ENCODE data around the gene ITSN2.

The ITSN2 gene

DNA sequence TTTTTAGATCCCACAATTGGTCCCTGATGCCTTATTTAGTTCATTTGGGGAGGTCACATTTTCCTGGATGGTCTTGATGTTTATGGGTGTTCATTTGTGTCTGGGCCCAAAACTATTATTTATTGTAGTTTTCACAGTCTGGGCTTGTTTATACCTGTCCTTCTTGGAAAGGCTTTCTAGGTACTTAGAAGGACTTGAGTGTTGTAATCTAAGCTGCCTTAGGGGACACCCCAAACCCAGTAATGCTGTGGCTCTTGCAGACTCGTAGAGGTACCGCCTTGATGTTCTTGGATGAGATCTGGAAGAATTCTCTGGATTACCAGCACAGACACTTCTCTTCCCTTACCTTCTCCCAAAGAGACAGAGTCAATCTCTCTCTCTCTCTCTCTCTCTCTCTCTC, 25.0 kb upstream of the ITSN2 start:
- H3K4me3 ChIP-seq (ENCODE audit: low read depth, low read length) = no peak overlapping the region
- TF ChIP-seq, protein P1, sequence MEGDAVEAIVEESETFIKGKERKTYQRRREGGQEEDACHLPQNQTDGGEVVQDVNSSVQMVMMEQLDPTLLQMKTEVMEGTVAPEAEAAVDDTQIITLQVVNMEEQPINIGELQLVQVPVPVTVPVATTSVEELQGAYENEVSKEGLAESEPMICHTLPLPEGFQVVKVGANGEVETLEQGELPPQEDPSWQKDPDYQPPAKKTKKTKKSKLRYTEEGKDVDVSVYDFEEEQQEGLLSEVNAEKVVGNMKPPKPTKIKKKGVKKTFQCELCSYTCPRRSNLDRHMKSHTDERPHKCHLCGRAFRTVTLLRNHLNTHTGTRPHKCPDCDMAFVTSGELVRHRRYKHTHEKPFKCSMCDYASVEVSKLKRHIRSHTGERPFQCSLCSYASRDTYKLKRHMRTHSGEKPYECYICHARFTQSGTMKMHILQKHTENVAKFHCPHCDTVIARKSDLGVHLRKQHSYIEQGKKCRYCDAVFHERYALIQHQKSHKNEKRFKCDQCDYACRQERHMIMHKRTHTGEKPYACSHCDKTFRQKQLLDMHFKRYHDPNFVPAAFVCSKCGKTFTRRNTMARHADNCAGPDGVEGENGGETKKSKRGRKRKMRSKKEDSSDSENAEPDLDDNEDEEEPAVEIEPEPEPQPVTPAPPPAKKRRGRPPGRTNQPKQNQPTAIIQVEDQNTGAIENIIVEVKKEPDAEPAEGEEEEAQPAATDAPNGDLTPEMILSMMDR (IDR thresholded peaks at IDR 0.05; ENCODE audit: low read depth, low read length) = no peak
- no peak for DNase-seq
- H3K9me3 ChIP-seq (ENCODE audit: severe bottlenecking) = no peaks in the 10 kb centered on the region
- no peaks in the 10 kb centered on the region for H3K27me3 ChIP-seq (ENCODE audit: insufficient read depth, low read depth, severe bottlenecking)
- no peaks in the 10 kb centered on the region for H3K36me3 ChIP-seq
- no peak overlapping the region for H3K27ac ChIP-seq

DNA sequence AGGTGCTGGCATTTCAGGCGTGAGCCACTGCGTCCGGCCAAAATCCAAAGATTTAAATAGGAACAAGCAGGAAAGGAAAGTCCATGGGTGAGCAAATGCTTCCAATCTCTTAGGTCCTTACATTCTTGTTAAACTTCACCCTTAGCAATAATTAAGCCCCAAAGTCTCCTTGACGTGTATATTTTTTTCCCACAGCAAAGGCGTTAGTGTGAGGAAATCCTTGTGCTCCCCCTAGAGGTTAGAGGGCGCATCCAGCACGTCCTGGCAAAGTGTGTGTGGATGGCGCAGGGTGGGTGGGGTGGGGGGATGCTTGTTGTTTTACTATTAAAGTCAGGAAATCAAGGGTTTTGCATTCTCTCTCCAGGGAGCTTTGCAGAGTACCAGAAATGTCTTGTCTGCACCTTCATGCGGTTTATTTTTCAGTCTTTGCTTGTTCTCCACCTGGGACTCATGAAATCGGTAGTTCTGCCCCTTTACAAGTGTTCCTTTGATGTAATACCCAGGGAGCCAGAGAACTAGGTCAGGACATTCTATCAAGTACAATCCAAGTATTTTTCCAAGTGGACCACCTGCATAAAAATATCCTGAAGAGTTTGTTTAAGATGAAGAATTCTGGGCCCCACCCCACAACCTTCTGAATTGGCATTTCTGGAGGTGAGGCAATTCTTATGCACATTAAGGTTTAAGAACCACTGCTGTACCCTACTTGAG, 22.2 kb upstream of the ITSN2 start:
- Histone ChIP-seq H3K4me3 (ENCODE audit: low read depth, low read length) (no peak overlapping the region), H3K27me3 (ENCODE audit: insufficient read depth, low read depth, severe bottlenecking) (no peaks in the 10 kb centered on the region), H3K36me3 (no peaks in the 10 kb centered on the region), H3K27ac (no peak overlapping the region), H3K9me3 (ENCODE audit: severe bottlenecking) (no peaks in the 10 kb centered on the region)
- DNase-seq = peak; percentile 77
- TF ChIP-seq, protein P1 (IDR thresholded peaks at IDR 0.05; ENCODE audit: low read depth, low read length) = peak; percentile 82

DNA sequence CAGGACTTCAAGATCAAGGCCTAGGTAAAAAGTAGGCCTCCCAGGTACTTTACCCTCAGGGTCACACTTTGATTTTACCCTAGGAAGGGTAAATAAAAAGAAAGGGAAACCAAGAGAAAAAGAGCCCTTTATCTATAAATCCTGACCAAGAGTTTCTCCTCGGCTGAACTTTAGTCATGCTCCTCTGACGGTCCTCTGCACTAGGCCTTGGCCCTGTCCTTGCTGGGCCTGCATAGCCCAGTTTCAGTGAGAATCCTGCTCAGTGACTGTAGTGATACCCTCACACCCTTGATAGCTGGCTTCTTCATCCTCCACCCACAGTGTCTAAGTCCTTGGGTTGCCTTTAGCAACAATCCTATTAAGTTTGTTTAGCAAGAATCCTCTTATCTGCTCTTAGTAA, 20.5 kb upstream of the ITSN2 start:
- DNase-seq = peak; percentile 80
- Histone ChIP-seq H3K27me3 (ENCODE audit: insufficient read depth, low read depth, severe bottlenecking) (no peaks in the 10 kb centered on the region), H3K36me3 (no peaks in the 10 kb centered on the region), H3K9me3 (ENCODE audit: severe bottlenecking) (no peaks in the 10 kb centered on the region), H3K4me3 (ENCODE audit: low read depth, low read length) (no peak overlapping the region), H3K27ac (peak overlapping the region; percentile 77)
- TF ChIP-seq, protein P1 (IDR thresholded peaks at IDR 0.05; ENCODE audit: low read depth, low read length) = no peak

DNA sequence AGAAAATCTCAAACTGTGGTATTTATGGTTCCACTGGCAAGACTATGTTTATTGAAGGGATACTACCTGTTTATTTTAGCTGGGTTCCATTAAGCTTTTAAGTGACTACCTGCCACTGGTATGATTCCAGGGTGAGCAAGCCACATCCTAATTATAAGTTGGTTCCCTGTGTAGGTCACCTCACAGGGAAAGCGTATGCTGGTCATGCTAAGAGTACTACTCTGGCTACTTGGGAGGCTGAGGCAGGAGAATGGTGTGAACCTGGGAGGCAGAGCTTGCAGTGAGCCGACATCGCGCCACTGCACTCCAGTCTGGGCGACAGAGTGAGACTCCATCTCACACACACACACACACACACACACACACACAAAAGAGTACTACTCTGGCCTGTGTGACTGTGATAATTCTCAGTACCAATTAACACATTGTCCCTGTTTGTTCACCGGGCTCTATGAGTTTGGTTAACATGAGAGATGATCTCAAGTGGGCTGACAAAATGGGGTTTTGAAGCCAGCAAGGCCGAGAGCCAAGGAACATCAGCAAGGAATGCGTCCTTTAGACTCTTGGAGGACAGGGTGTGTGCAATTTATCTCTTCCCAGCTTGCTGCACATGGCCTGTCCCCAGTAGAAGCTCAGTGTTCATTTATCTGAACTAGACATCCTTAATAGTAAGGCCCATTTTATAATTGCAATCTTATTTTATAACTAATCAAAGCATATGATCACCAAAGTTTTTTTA, 15.2 kb upstream of the ITSN2 start:
- TF ChIP-seq, protein P1 (IDR thresholded peaks at IDR 0.05; ENCODE audit: low read depth, low read length) = no peak
- H3K9me3 ChIP-seq (ENCODE audit: severe bottlenecking) = no peaks in the 10 kb centered on the region
- H3K27ac ChIP-seq = no peak overlapping the region
- H3K36me3 ChIP-seq = no peaks in the 10 kb centered on the region
- H3K27me3 ChIP-seq (ENCODE audit: insufficient read depth, low read depth, severe bottlenecking) = no peaks in the 10 kb centered on the region
- H3K4me3 ChIP-seq (ENCODE audit: low read depth, low read length) = no peak overlapping the region
- DNase-seq = no peak

DNA sequence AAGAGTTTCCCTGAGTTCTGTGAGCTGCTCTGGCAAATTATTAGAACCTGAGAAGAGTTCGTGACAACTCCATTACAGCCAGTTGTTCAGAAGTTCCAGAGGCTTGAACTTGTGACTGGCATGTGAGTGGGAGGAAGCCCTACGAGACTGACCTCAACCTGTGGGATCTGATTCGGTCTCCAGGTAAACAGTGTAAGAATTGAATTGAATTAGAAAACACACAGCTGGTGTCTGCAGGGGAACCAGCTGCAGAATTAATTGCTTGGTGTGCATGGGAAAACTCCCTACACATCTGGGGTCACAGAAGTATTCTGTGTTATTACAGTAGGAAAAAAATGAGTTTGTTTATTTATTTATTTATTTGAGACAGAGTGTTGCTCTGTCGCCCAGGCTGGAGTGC, 14.0 kb upstream of the ITSN2 start:
- no peak overlapping the region for H3K27ac ChIP-seq
- no peaks in the 10 kb centered on the region for H3K27me3 ChIP-seq (ENCODE audit: insufficient read depth, low read depth, severe bottlenecking)
- H3K9me3 ChIP-seq (ENCODE audit: severe bottlenecking) = no peaks in the 10 kb centered on the region
- TF ChIP-seq, protein P1 (IDR thresholded peaks at IDR 0.05; ENCODE audit: low read depth, low read length) = no peak
- no peak overlapping the region for H3K4me3 ChIP-seq (ENCODE audit: low read depth, low read length)
- no peak for DNase-seq
- no peaks in the 10 kb centered on the region for H3K36me3 ChIP-seq

All from WERI-Rb-1 (cell line).